ENCODE data around the gene MDP1. TPM values are rescaled to one million over a fixed set of nuclear protein-coding genes. Genes with fewer than 3 reads are reported as not detected.

Gene MDP1
- total RNA-seq, 1 experiment from 2014 or later: 18.8 TPM

DNA sequence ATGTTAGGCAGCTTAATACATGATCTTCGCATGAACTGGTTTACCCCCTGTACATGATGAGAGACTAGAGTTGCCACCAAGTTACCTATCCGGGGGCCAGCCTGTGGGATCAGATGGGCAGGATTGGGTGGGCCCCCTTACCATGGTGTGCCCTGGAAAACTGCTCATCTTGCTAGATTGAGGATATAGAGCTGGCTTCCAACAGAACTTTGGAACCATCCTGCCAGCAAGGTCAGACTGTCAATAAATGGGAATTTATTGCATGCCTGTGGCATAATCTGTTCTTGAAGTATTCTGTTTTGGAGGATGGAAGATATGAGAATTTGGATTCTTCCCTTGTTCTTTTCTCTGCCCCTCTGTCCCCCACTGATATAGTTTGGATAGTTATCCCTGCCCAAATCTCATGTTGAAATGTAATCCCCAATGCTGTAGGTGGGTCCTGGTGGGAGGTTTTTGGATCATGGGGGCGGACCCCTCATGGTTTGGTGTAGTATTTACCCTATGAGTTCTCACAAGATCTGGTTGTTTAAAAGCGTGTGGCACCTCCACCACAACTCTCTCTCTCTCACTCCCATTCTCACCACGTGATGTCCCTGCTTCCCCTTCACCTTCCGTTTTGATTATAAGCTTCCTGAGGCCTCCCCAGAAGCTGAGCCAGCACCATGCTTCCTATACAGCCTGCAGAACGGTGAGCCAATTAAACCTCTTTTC lies 16.9 kb downstream of the MDP1 start:
- peaks cover 8 to 15% of the 10 kb centered on the region in 2 experiments for H3K9me3 Mint-ChIP-seq
- Histone ChIP-seq H3K27me3 (ENCODE audit: insufficient read depth, low read length) (no peaks in the 10 kb centered on the region), H3K79me2 (ENCODE audit: insufficient read depth, low read length) (no peaks in the 10 kb centered on the region), H2BK15ac (ENCODE audit: low read depth, low read length) (no peak overlapping the region), H4K91ac (ENCODE audit: insufficient read length, low read depth, low read length) (no peak overlapping the region), H3K56ac (ENCODE audit: insufficient read length, low read depth, low read length) (no peak overlapping the region), H3K14ac (ENCODE audit: insufficient read depth, low read length) (no peak overlapping the region), H3T11ph (ENCODE audit: low read length) (no peak overlapping the region), H4K8ac (replicated peaks; ENCODE audit: insufficient read length, low read depth, low read length) (no peak overlapping the region), H3K4me2 (ENCODE audit: insufficient read depth, insufficient read length, low read length) (no peak overlapping the region), H2BK12ac (ENCODE audit: insufficient read length, low read depth, low read length) (no peak overlapping the region), H3K18ac (ENCODE audit: insufficient read length, low read depth, low read length) (no peak overlapping the region), H3K4me1 (ENCODE audit: insufficient read depth, low read length) (peaks cover 5% of the 10 kb centered on the region; the same call in 1 of the 2 replicates), H2AFZ (ENCODE audit: low read length) (no peak overlapping the region), H2BK20ac (ENCODE audit: low read depth, low read length, poor library complexity, severe bottlenecking) (no peak overlapping the region), H3K23me2 (ENCODE audit: insufficient read length, low read depth, low read length, poor library complexity, severe bottlenecking) (peaks cover 8% of the 10 kb centered on the region), H3K9me3 (ENCODE audit: control insufficient read depth, low read depth, low read length) (peaks cover 5% of the 10 kb centered on the region), H4K5ac (ENCODE audit: insufficient read length, low read depth, low read length) (no peak overlapping the region), H3K27ac (ENCODE audit: insufficient read length, low read depth, low read length) (no peak overlapping the region), H2BK120ac (ENCODE audit: low read depth, low read length, poor library complexity, severe bottlenecking) (no peak overlapping the region), H3K9ac (ENCODE audit: extremely low read depth, insufficient read length, low read length) (no peak overlapping the region), H2AK5ac (ENCODE audit: insufficient read length, low read length) (no peak overlapping the region), H3K4ac (ENCODE audit: low read depth, low read length) (no peak overlapping the region), H4K20me1 (ENCODE audit: control insufficient read depth, insufficient read depth, insufficient read length) (no peaks in the 10 kb centered on the region), H3K79me1 (ENCODE audit: insufficient read depth, low read depth, low read length, poor library complexity, severe bottlenecking) (no peaks in the 10 kb centered on the region), H3K23ac (ENCODE audit: insufficient read length, low read depth, low read length) (no peak overlapping the region), H2BK5ac (ENCODE audit: insufficient read length, low read length) (no peak overlapping the region)
- H3K27ac Mint-ChIP-seq: peak overlapping the region in 2 of 3 experiments; percentile 81 to 92; a peak in 4 of 7 replicates
- no peak for DNase-seq
- TF ChIP-seq, protein P1, sequence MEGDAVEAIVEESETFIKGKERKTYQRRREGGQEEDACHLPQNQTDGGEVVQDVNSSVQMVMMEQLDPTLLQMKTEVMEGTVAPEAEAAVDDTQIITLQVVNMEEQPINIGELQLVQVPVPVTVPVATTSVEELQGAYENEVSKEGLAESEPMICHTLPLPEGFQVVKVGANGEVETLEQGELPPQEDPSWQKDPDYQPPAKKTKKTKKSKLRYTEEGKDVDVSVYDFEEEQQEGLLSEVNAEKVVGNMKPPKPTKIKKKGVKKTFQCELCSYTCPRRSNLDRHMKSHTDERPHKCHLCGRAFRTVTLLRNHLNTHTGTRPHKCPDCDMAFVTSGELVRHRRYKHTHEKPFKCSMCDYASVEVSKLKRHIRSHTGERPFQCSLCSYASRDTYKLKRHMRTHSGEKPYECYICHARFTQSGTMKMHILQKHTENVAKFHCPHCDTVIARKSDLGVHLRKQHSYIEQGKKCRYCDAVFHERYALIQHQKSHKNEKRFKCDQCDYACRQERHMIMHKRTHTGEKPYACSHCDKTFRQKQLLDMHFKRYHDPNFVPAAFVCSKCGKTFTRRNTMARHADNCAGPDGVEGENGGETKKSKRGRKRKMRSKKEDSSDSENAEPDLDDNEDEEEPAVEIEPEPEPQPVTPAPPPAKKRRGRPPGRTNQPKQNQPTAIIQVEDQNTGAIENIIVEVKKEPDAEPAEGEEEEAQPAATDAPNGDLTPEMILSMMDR (conservative IDR thresholded peaks at IDR 0.05): no peak
- WGBS (ENCODE audit: extremely low coverage, insufficient read length, low lambda C conversion rate): no CpG with 5 or more reads among the region's 7 CpGs
- no peaks in the 10 kb centered on the region for H3K27me3 Mint-ChIP-seq (ENCODE audit: low read depth)
- H3K4me1 Mint-ChIP-seq: peaks cover 42 to 51% of the 10 kb centered on the region in 2 experiments
- H3K4me3 Mint-ChIP-seq: 0 out of 5 replicates have a peak overlapping the region, but pooled peaks of 1 of the 2 experiments have one; percentile 15
- peaks cover 31 to 55% (median 53%) of the 10 kb centered on the region in 3 experiments for H3K36me3 Mint-ChIP-seq (ENCODE audit: insufficient read depth in 1 of 3, low read depth in 3 of 3)
